DMS114 treated with DMSO at 0.1 percent for 48 hours (cell line): ENCODE results near the gene RAB3IL1.
"Not testable (repeated sequence)": the region's sequence is repeated elsewhere in the genome, so short reads cannot be mapped to it uniquely, and the experiment has no call there.

Experiments used
- DNase-seq: peaks from one replicate; lab custom pipeline; 2025; ENCODE audit not compliant: unreplicated experiment; lab: John Stamatoyannopoulos, UW

The RAB3IL1 gene, protein sequence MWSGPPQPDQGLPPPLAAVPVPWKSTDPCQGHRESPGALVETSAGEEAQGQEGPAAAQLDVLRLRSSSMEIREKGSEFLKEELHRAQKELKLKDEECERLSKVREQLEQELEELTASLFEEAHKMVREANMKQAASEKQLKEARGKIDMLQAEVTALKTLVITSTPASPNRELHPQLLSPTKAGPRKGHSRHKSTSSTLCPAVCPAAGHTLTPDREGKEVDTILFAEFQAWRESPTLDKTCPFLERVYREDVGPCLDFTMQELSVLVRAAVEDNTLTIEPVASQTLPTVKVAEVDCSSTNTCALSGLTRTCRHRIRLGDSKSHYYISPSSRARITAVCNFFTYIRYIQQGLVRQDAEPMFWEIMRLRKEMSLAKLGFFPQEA

DNA sequence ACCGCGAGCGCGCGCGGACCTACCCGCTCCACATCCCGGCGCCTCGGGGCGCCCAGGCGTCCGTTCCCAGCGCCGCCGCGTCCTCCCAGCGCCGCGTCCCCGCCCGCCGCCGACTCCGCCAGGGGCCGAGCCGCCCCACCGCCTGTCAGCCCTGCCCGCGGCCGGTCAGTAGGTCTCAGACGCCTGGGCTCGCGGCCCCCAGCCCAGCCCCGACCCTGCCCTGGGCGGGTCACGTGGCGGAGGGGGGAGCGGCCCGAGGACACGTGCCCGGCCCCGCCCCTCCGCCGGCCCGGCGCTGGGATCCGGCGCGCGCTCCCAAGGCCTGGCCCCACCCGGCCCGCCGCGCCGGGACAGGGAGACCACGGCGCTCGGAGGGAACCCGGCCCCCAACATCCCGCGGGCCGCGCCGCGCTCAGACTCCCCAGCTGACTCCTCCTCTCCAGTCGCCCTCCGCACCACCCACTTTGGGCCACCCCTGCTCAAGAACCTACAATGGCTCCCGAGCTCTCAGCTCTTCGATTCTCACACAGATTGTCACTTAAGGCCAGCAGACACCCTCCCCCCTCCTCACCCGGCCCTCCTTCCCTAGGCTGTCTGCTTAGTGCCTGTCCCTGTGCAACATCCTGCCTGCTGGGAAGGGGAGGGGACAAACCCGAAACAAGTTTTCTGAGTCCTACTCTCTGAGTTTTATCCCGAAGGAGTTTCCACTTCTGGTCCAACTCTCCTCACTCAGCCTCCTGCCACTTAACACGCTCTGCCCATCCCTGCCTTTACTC is at the start of gene RAB3IL1:
TSS of gene RAB3IL1 (minus strand) at position 233 of the 776 bp plus-strand sequence. CDS start at position 34, 199 bp downstream.
- no peak for DNase-seq

DNA sequence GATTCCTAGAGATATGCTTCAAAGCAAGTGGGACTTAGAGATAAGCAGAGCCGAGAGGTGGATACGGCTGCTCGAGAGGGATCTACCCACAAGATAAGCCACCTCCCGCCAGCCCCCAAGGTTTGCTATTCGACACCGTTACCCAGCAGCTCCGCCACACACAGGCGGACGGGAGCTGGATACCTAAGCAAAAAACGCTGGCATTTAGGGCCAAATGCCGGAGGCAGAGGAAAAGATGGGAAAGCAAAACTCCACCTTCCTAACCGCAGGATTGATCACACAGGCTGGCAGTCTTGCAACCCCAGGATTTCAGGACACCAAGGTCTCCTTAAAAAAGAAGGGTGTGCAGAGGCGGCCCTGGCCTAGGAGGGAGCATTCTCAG is 49.4 kb upstream of the RAB3IL1 start:
- no peak for DNase-seq

DNA sequence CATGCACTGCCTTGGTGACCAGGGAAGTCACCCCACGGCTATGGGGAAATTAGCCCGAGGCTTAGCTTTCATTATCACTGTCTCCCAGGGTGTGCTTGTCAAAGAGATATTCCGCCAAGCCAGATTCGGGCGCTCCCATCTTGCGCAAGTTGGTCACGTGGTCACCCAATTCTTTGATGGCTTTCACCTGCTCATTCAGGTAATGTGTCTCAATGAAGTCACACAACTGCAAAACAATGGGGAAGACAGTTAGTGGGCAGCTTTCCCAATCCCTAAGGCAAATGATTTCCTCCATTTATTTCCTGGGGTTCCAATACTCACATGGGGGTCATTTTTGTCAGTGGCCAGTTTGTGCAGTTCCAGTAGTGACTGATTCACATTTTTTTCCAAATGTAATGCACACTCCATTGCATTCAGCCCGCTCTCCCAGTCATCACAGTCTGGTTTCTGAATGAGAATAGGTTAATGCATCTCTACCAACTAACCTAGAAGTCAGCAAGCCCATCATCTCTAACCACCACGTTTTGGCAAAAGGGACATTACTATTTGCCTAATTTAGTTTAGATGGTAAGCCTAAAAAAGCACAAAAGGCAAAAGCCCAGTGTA is 47.4 kb upstream of the RAB3IL1 start:
- DNase-seq: not testable (repeated sequence)

DNA sequence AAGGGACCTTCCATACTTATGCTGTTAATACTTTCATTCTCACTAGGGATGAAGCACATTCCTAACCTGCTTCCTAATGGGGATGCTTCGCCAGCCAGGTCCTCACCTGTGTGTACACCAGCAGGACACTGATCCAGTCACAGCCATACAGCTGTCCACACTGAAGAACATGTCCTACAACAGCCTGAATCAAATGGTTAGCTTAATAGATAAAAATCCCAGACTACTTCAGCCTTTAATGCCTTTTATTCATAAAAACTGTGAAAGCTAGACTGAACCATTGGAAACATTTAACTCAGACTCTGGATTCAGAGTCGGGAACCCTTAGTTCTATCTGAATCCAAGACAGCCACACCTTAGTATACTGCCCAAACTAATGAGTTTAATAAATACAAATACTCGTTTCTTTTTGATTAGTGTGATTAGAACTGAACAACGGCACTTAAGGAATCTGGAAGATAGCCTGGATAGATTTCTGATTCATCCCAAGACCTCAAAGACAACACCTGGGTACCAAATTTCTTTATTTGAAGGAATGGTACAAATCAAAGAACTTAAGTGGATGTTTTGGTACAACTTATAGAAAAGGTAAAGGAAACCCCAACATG is 46.8 kb upstream of the RAB3IL1 start:
- no peak for DNase-seq

DNA sequence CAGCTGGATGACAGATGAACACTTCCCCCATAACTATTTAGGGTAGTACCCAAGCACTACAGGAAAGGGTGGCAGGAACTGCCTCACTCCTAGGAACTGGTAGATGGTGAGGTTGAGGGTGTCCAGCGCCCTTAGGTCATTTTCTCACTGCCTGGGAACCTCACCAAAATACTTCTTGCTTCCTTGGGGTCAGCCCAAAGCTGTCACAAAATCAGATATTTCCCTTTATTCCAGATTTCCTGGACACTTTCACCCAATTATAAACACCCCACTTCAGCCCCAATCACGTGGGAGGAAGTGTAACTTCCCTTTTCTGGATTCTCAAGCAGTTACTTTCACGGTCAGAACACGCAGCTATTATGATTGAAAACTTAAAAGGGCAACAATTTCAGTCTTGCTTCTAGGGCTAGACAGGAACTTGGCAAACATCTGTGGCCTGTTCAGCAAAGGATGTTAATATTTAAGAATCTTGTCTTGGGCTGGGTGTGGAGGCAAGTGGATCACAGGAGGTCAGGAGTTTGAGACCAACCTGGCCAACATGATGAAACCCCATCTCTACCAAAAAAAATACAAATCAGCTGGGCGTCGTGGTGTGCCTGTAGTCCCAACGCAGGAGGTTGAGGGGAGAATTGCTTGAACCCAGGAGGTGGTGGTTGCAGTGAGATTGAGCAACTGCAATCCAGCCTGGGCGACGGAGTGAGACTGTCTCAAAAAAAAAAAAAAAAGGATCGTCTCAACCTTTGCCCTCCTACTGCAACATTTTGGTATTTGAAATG is 46.1 kb upstream of the RAB3IL1 start:
- DNase-seq: no peak

DNA sequence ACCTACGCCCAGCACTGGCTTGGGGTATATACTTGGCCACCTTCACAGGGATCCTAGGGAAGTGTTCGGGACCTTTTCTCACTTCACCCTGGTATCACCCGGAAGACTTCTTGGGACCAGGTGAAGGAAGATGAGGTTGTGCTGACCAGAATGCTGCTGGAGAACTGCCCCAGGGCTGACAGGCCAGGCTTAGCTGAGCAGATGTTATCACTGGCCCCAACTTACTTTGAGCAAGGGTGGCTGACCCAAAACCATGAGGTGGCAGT is 45.6 kb upstream of the RAB3IL1 start:
- no peak for DNase-seq

DNA sequence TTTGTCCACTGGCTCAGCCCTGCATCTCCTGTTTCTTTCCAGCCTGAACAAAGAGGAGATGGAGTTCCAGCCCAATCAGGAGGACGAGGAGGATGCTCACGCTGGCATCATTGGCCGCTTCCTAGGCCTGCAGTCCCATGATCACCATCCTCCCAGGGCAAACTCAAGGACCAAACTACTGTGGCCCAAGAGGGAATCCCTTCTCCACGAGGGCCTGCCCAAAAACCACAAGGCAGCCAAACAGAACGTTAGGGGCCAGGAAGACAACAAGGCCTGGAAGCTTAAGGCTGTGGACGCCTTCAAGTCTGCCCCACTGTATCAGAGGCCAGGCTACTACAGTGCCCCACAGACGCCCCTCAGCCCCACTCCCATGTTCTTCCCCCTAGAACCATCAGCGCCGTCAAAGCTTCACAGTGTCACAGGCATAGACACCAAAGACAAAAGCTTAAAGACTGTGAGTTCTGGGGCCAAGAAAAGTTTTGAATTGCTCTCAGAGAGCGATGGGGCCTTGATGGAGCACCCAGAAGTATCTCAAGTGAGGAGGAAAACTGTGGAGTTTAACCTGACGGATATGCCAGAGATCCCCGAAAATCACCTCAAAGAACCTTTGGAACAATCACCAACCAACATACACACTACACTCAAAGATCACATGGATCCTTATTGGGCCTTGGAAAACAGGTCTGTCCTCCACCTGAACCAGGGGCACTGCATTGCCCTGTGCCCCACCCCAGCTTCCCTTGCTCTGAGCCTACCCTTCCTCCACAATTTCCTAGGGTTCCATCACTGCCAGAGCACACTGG is 45.0 kb upstream of the RAB3IL1 start:
- DNase-seq: no peak

DNA sequence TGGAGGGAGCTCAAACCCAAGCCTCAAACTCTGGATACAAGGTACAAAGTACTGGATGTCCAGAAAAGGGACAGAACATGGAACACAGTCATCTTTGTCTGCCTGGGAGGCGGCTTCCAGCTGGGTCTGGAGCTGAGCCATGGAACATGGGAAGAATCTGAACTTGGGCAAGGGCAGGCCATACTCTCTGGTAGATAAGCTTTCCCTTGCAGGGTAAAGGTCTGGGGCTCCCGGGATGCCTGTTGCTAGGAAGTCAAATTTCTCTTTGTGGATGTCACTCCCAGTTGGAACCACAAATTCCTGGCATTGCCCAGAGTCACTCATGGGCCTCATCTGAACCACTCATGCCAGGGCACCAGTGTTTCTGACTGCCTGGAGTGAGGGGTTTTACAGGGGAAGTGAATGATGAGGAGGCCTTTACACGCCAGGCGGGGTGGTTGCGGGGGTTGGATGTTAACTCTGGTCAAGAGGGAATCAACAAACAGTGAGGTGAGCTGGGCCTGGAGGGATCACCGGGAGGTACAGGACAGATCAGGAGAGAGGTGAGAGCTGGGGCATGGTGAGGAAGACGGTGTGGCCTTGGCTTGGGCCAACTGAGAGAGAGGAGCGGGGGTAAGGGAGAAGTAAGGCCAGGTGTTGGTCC is 44.3 kb upstream of the RAB3IL1 start:
- no peak for DNase-seq

DNA sequence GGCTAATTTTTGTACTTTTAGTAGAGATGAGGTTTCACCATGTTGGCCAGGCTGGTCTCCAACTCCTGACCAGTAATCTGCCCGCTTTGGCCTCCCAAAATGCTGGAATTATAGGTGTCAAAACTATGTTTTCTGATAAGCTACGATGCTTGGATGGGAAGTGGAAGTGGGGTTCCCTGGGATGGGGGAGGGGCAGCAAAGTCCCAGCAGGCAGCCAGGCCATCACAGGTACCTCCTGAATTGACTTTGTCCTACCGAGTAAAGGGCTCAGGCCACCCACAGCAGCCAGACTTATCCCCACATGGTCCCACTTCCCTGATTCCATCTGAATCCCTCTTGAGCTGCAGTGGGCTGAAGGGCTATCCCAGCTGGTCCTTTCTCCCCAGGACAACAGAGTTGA is 43.2 kb upstream of the RAB3IL1 start:
- DNase-seq: no peak

DNA sequence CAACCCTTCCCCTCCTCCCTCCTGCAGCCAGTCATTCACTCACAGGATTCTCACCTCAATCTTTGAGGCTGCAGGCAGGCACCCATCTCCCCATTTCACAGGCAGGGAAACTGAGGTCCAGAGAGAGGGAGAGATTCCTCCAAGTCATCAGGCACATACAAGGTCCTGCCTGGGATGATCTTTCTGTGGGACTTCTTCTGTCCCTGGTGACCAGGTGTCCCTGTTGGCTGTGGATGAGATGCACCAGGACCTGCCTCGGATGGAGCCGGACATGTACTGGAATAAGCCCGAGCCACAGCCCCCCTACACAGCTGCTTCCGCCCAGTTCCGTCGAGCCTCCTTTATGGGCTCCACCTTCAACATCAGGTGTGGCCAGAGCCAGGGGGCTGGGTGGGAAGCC is 42.3 kb upstream of the RAB3IL1 start:
- DNase-seq: no peak

DNA sequence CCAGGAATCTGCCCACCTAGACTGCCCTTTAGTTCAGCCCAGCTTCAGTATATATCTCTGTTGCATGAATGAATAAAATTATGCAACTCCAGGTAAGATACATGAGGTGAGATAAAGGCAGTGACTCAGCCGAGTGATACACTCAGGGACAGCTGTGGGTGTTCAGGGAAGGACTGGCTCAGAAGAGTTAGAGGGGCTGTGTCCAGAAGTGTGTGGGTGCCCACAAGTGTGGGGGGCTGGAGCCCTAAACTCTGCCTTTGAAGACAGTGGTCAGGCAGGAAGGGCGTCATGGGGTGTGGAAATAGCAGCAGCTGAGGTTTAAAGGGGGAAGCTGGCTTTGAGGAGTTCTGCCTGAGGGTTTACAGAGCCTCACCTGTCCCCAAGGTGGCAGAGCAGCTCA is 41.7 kb upstream of the RAB3IL1 start:
- no peak for DNase-seq

DNA sequence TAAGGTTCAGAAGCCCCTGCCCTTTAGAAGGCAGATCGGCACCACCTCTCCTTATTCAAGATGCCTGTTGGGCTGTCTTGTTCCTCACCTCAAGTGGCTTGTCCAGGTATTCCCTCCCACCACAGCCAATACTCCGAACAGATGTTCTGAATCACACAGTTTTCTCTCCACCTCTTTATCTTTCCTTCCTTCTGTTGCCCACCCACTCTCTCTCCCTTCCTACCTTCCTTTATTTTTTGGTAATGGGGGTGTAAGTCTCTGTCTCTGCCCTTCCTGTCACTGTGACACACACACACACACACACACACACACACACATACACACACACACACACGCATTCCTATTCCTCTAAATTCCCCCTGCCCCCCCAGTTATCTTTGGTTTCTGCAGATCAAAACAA is 41.2 kb upstream of the RAB3IL1 start:
- no peak for DNase-seq

DNA sequence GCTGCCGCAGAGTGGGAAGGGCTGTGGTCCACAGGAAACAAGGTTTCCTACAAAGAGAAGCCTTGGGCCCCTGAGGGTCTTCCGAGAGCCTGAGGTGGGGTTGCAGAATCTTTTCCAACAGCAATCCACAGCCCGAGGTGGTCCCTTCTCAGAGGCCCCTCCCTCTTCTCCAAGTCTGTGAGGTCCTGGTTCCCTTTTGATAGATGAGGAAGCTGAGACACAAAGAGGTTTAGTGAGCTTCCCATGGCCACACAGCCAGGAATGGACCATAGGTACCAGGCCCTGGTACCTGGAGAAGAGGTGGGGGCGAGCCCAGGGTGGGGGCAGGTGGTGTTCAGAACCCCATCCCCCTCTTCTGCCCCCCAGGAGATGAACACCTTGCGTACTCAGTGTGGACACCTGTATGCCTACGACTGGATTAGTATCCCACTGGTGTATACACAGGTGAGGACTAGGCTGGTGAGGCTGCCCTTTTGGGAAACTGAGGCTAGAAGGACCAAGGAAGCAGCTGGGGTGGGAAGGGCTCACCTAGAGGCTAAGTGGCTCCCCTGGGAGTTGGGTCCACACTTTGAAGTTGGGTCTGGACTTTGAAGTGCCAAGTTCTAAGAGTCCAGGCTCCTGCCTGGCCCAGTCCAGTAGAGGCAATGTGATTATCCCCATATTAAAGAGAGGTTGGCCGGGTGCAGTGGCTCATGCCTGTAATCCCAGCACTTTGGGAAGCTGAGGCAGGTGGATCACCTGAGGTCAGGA is 39.8 kb upstream of the RAB3IL1 start:
- DNase-seq: no peak

DNA sequence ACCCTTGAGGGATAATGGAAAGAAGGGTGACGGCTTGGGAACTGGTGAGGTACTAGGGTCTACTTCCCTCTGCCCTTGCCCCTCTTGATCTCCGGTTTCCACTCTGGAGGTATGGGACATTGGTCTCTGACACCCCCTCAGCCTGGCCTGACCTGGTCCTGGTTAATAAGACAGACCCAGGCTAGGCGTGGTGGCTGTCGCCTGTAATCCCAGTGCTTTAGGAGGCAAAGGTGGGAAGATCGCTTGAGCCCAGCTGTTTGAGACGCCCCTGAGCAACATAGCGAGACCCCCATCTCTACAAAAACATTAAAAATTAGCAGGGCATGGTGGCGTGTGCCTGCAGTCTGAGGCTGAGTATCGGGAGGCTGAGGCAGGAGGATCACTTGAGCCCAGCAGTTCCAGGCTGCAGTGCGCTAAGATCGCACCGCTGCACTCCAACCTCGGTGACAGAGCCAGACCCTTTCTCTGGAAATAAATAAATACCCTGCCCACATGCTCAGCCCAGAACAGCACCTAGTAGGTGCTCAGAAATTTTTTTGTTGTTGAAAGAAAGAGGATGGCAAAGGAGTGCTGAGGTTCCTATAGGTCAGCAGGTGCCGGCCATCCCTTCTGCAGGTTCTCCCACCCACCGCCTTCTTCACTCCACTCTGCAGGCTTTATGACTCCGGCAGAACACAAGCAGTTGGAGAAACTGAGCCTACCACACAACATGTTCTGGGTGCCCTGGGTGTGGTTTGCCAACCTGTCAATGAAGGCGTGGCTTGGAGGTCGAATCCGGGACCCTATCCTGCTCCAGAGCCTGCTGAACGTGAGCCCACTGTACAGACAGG is 39.0 kb upstream of the RAB3IL1 start:
- DNase-seq: no peak

DNA sequence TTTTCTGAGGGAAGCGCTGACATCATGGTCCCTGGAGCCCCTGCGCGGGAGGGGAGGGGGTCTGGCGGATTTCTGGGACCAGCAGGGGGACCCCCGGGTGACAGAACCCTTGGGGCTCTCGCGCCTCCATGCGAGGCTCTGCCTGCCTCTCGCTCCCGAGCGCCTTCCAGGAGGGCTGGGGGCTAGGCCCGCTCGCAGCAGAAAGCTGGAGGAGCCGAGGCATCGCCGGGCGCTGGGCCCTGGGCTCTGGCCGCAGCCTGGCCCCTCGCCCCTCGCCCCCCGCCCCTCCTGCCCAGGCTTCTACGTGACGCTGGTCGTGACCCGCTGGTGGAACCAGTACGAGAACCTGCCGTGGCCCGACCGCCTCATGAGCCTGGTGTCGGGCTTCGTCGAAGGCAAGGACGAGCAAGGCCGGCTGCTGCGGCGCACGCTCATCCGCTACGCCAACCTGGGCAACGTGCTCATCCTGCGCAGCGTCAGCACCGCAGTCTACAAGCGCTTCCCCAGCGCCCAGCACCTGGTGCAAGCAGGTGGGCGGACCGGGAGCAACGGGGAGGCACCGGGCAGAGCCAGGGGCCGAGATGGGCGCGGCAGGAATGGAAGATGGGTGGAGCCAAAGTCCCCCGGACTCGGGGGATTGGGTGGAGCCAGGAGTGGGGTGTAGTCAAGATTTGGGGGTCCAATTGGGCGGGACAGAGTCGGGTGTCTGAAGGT is 38.2 kb upstream of the RAB3IL1 start:
- DNase-seq: no peak

DNA sequence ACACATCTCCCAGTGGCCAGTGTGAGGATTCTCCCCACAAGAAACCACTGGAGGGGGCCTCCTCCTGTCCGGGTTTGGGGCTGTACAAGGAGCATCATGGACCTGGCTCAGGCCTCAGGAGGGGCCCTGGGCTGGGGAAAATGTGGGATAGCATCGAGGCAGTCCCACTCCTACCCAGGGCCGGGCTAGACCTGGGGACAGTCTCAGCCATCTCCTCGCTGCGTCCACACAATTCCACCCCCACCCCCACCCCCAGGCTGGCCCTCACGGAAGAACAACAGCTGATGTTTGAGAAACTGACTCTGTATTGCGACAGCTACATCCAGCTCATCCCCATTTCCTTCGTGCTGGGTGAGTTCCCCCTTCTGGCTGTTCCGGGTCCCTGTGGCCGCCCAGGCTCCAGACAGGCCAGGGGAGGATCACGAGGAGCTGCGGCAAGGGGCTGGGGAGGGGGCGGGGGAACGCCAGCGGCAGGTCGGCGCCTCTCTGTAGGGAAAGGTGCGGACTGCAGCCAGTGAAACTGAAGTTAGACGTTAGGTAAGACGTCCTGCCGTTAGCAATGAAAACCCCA is 37.6 kb upstream of the RAB3IL1 start:
- DNase-seq: no peak

DNA sequence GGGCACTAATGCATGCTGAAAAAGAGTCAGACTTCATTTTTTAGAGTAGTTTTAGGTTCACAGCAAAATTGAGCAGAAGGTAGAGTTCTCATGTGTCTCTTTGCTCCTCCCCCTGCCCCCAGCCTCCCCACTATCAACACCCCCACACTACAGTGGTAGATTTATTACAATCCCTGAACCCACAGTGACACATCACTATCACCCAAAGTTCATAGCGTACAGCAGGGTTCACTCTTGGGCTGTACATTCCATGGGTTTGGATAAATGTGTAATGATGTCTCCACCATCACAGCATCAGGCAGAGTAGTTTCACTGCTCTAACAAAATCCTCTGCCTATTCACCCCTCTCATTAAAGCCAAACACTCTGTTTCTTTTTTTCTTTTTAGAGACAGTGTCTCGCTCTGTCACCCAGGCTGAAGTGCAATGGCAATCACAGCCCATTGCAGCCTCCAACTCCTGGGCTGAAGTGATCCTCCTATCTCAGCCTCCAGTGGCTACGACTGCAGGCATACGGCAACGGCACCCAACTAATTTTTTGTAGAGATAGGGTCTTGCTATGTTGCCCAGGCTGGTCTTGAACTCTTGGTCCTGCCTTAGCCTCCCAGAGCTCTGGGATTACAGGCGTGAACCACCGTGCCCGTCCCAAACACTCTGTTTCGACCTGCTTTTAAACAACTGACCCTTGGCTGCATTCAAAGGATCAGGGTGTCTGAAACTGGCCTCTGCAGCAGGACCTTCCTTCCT is 36.9 kb upstream of the RAB3IL1 start:
- DNase-seq: no peak
